Measurements from ENCODE around the gene CYFIP2. TPM values are rescaled to one million over a fixed set of nuclear protein-coding genes. Genes with fewer than 3 reads are reported as not detected.

CYFIP2 gene
- total and polyA plus RNA-seq, 2 experiments from 2014 or later: 24.8 to 30.2 TPM

GRCh38 chr5:157323107-157323706, 57.3 kb downstream of the CYFIP2 start:
- Histone ChIP-seq H2AFZ (no peak overlapping the region), H3K27ac (no peak overlapping the region), H3K79me2 (no peaks in the 10 kb centered on the region), H3K4me2 (no peak overlapping the region), H4K20me1 (ENCODE audit: insufficient read depth, poor library complexity, severe bottlenecking) (no peaks in the 10 kb centered on the region), H3K4me1 (ENCODE audit: insufficient read depth) (peaks cover 5% of the 10 kb centered on the region), H3K9me2 (replicated peaks; ENCODE audit: insufficient read depth) (no peaks in the 10 kb centered on the region), H3K9me3 (ENCODE audit: low read depth) (no peaks in the 10 kb centered on the region), H3K27me3 (no peaks in the 10 kb centered on the region), H3K4me3 (no peak overlapping the region), H3K36me3 (replicated peaks; ENCODE audit: insufficient read depth, low read depth) (no peaks in the 10 kb centered on the region)
- 83% methylated on average over 10 of the region's 10 CpGs for WGBS (ENCODE audit: low lambda C conversion rate, missing lambda C conversion rate)
- DNase-seq (ENCODE audit: low spot score): no peak
- no peak for TF ChIP-seq EZH2 (IDR thresholded peaks at IDR 0.05; ENCODE audit: borderline replicate concordance)
- TF ChIP-seq, protein P1, sequence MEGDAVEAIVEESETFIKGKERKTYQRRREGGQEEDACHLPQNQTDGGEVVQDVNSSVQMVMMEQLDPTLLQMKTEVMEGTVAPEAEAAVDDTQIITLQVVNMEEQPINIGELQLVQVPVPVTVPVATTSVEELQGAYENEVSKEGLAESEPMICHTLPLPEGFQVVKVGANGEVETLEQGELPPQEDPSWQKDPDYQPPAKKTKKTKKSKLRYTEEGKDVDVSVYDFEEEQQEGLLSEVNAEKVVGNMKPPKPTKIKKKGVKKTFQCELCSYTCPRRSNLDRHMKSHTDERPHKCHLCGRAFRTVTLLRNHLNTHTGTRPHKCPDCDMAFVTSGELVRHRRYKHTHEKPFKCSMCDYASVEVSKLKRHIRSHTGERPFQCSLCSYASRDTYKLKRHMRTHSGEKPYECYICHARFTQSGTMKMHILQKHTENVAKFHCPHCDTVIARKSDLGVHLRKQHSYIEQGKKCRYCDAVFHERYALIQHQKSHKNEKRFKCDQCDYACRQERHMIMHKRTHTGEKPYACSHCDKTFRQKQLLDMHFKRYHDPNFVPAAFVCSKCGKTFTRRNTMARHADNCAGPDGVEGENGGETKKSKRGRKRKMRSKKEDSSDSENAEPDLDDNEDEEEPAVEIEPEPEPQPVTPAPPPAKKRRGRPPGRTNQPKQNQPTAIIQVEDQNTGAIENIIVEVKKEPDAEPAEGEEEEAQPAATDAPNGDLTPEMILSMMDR (IDR thresholded peaks at IDR 0.05; ENCODE audit: poor library complexity): peak; percentile 5

- WGBS (ENCODE audit: low lambda C conversion rate, missing lambda C conversion rate): 93% methylated on average over 7 of the region's 7 CpGs
- H3K27me3 ChIP-seq: no peaks in the 10 kb centered on the region
Measured at GRCh38 chr5:157324237-157324636, 58.3 kb downstream of the CYFIP2 start.

DNA sequence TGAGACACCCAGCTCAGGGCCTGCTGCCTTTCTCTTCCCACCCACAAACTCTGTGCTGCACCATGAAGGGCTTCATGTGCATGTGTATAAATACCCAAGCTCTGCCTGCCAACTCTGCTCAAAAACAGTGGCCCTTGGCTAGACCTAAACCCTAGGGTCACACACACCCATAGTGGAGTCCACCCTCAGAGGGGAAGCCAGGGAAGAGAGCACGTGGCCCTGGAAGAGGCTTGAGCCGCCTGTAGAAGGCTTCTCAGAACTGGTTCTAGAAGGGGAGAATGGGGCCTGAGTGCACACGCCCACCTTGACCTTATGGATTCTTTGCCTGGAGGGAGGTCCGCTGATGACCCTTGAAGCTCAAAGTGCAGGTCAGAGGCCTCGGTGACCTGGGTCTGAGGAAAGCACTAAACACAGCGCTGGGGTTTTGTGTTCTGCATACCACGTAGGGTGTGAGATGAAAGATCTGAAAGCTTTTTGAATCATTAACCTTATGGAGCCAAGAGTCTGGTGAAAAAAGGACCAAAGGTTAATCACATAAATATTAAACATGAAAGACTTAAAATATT, 60.6 kb downstream of the CYFIP2 start:
- Histone ChIP-seq H4K20me1 (ENCODE audit: insufficient read depth, poor library complexity, severe bottlenecking) (no peaks in the 10 kb centered on the region), H3K4me1 (ENCODE audit: insufficient read depth) (peaks cover 10% of the 10 kb centered on the region), H3K79me2 (no peaks in the 10 kb centered on the region), H3K36me3 (replicated peaks; ENCODE audit: insufficient read depth, low read depth) (no peaks in the 10 kb centered on the region), H3K27me3 (no peaks in the 10 kb centered on the region), H3K9me2 (replicated peaks; ENCODE audit: insufficient read depth) (no peaks in the 10 kb centered on the region), H3K9me3 (ENCODE audit: low read depth) (no peaks in the 10 kb centered on the region), H2AFZ (no peak overlapping the region), H3K27ac (peak overlapping the region; percentile 19), H3K4me3 (no peak overlapping the region), H3K4me2 (no peak overlapping the region)
- WGBS (ENCODE audit: low lambda C conversion rate, missing lambda C conversion rate): 72% methylated on average over 7 of the region's 7 CpGs
- TF ChIP-seq EZH2phosphoT487 (IDR thresholded peaks at IDR 0.05; ENCODE audit: low read depth, severe bottlenecking, unreplicated experiment) (no peak), EZH2 (IDR thresholded peaks at IDR 0.05; ENCODE audit: borderline replicate concordance) (no peak)
- TF ChIP-seq, protein P1 (IDR thresholded peaks at IDR 0.05; ENCODE audit: poor library complexity): no peak
- no peak for DNase-seq (ENCODE audit: low spot score)

More at GRCh38 chr5:157324237-157324636, 58.3 kb downstream of the CYFIP2 start:
- Histone ChIP-seq H3K79me2 (no peaks in the 10 kb centered on the region), H3K27ac (no peak overlapping the region), H4K20me1 (ENCODE audit: insufficient read depth, poor library complexity, severe bottlenecking) (no peaks in the 10 kb centered on the region), H3K9me2 (replicated peaks; ENCODE audit: insufficient read depth) (no peaks in the 10 kb centered on the region), H3K4me3 (no peak overlapping the region), H3K4me1 (ENCODE audit: insufficient read depth) (peaks cover 10% of the 10 kb centered on the region), H3K36me3 (replicated peaks; ENCODE audit: insufficient read depth, low read depth) (no peaks in the 10 kb centered on the region), H3K9me3 (ENCODE audit: low read depth) (no peaks in the 10 kb centered on the region), H3K4me2 (no peak overlapping the region), H2AFZ (no peak overlapping the region)
- TF ChIP-seq, protein P1 (IDR thresholded peaks at IDR 0.05; ENCODE audit: poor library complexity): peak; percentile 13
- TF ChIP-seq EZH2phosphoT487 (IDR thresholded peaks at IDR 0.05; ENCODE audit: low read depth, severe bottlenecking, unreplicated experiment): no peak
- DNase-seq (ENCODE audit: low spot score): no peak
